Measurements from ENCODE around the gene RSPH3.
"Not testable (repeated sequence)": the region's sequence is repeated elsewhere in the genome, so short reads cannot be mapped to it uniquely, and the experiment has no call there.

RSPH3 gene

GRCh38 chr6:158970640-158971275 is 29.2 kb downstream of the RSPH3 start:
- no peak for DNase-seq

- no peak for DNase-seq
Observed at GRCh38 chr6:158969148-158969547, 30.9 kb downstream of the RSPH3 start.

- no peak for DNase-seq
Observed at GRCh38 chr6:158963020-158963808, 36.8 kb downstream of the RSPH3 start.

- DNase-seq = no peak
Observed at GRCh38 chr6:158962371-158962770, 37.6 kb downstream of the RSPH3 start.

- no peak for DNase-seq
Observed at GRCh38 chr6:158960026-158960425, 40.0 kb downstream of the RSPH3 start.

GRCh38 chr6:158959552-158959951 is 40.5 kb downstream of the RSPH3 start:
- no peak for DNase-seq

- no peak for DNase-seq
Observed at GRCh38 chr6:158958504-158959386, 41.3 kb downstream of the RSPH3 start.

- no peak for DNase-seq
Observed at GRCh38 chr6:158955255-158955654, 44.7 kb downstream of the RSPH3 start.

GRCh38 chr6:158954753-158955152 is 45.2 kb downstream of the RSPH3 start:
- DNase-seq = no peak

GRCh38 chr6:158952011-158952410 is 48.0 kb downstream of the RSPH3 start:
- DNase-seq = not testable (repeated sequence)

- not testable (repeated sequence) for DNase-seq
Observed at GRCh38 chr6:158951565-158951964, 48.4 kb downstream of the RSPH3 start.

GRCh38 chr6:158947284-158947683 is 52.7 kb downstream of the RSPH3 start:
- DNase-seq = no peak

GRCh38 chr6:158943380-158944032 is 56.5 kb downstream of the RSPH3 start:
- DNase-seq = no peak

- no peak for DNase-seq
Observed at GRCh38 chr6:158942349-158942748, 57.7 kb downstream of the RSPH3 start.

- DNase-seq = no peak
Observed at GRCh38 chr6:158941246-158941645, 58.8 kb downstream of the RSPH3 start.

- DNase-seq = no peak
Observed at GRCh38 chr6:158939255-158940159, 60.5 kb downstream of the RSPH3 start.

GRCh38 chr6:158938811-158939254 is 61.2 kb downstream of the RSPH3 start:
- no peak for DNase-seq

- no peak for DNase-seq
Observed at GRCh38 chr6:158938220-158938619, 61.8 kb downstream of the RSPH3 start.

GRCh38 chr6:158934157-158934556 is 65.8 kb downstream of the RSPH3 start:
- no peak for DNase-seq

- no peak for DNase-seq
Observed at GRCh38 chr6:158933079-158933595, 66.9 kb downstream of the RSPH3 start.

GRCh38 chr6:158928068-158928467 is 71.9 kb downstream of the RSPH3 start:
- DNase-seq = no peak

Measured in activated gamma-delta T cell (primary cell).